H1 (cell line): ENCODE results near the gene TUBA4B. TPM values are rescaled to one million over a fixed set of nuclear protein-coding genes. Genes with fewer than 3 reads are reported as not detected.

Experiments used
- CTCF ChIA-PET: fragments of 300-600 bp; sonication (Branson Sonifier 250); formaldehyde crosslinking; loops from one replicate; lab custom pipeline; 2021; ENCODE audit not compliant: partially characterized antibody; lab: Charles Lee
- POLR2A ChIA-PET: fragments of 300-600 bp; sonication (Branson Sonifier 250); formaldehyde crosslinking; loops from one replicate; lab custom pipeline; 2021; ENCODE audit warnings: inconsistent platforms; ENCODE audit not compliant: partially characterized antibody; lab: Charles Lee
- DNase-seq, 2 experiments: peaks; one replicate each; pipeline versions ENCODE4 v3.0.0 to v3.0.0-alpha.2; 2010 to 2022; ENCODE audit warnings: low spot score in 2 of 2, low read depth in 1 of 2, mixed read lengths in 1 of 2
- FAIRE-seq: peaks from 2 replicates; lab custom pipeline; 2011; peaks lifted over from hg19 to GRCh38; lab: Jason Lieb, UNC
- H2AFZ ChIP-seq: 2 replicates; pipeline ENCODE4 v1.8.1; 2012; ENCODE audit warnings: low read length, inconsistent platforms
- H2AK5ac ChIP-seq: 2 replicates; pipeline ENCODE4 v1.6.1; 2013; ENCODE audit warnings: low read depth, low read length
- H2BK120ac ChIP-seq: replicated peaks from 2 replicates; pipeline ENCODE3; 2013; ENCODE audit warnings: low read depth, low read length, inconsistent platforms
- H2BK12ac ChIP-seq: 2 replicates; pipeline ENCODE4 v1.6.1; 2013; ENCODE audit warnings: low read depth, low read length
- H2BK15ac ChIP-seq: 2 replicates; pipeline ENCODE4 v1.6.1; 2013; ENCODE audit warnings: low read length
- H2BK20ac ChIP-seq: 2 replicates; pipeline ENCODE4 v1.6.1; 2013; ENCODE audit warnings: low read length
- H2BK5ac ChIP-seq: 2 replicates; pipeline ENCODE4 v1.6.1; 2013; ENCODE audit warnings: low read depth, low read length
- H3K14ac ChIP-seq: 2 replicates; pipeline ENCODE4 v1.6.1; 2013; ENCODE audit warnings: inconsistent platforms; ENCODE audit not compliant: insufficient read length
- H3K18ac ChIP-seq: 2 replicates; pipeline ENCODE4 v1.6.1; 2013; ENCODE audit warnings: low read length; ENCODE audit errors: extremely low read depth
- H3K23ac ChIP-seq: 2 replicates; pipeline ENCODE4 v1.6.1; 2013; ENCODE audit warnings: inconsistent platforms; ENCODE audit not compliant: insufficient read length
- H3K23me2 ChIP-seq: 2 replicates; pipeline ENCODE4 v1.6.1; 2013; ENCODE audit warnings: low read depth, low read length
- H3K27ac ChIP-seq: 2 replicates; pipeline ENCODE4 v1.6.1; 2011; ENCODE audit warnings: low read depth, low read length, inconsistent platforms
- H3K27me3 ChIP-seq, 4 experiments: replicated peaks in 1 of 4; 1 replicate in 1 of 4; 2 replicates in 3 of 4; pipeline versions ENCODE4 v1.6.1 to v1.8.1; 2011 to 2013; ENCODE audit warnings: low read length in 3 of 4, mild to moderate bottlenecking in 3 of 4, inconsistent platforms in 2 of 4, mixed read lengths in 2 of 4, moderate library complexity in 1 of 4; ENCODE audit not compliant: control insufficient read depth in 3 of 4, insufficient read depth in 3 of 4; ENCODE audit errors: extremely low read depth in 1 of 4
- H3K36me3 ChIP-seq, 4 experiments: 2 replicates each; pipeline versions ENCODE4 v1.6.1 to v1.8.1; 2011 to 2013; ENCODE audit warnings: mild to moderate bottlenecking in 4 of 4, low read length in 3 of 4, moderate library complexity in 2 of 4, control low read depth in 1 of 4, inconsistent platforms in 1 of 4; ENCODE audit not compliant: insufficient read depth in 4 of 4, control insufficient read depth in 2 of 4
- H3K4ac ChIP-seq: replicated peaks from 2 replicates; pipeline ENCODE3; 2013; ENCODE audit warnings: low read length, low read depth, mixed read lengths, inconsistent platforms; ENCODE audit not compliant: insufficient read length
- H3K4me1 ChIP-seq, 4 experiments: replicated peaks in 1 of 4; 1 replicate in 1 of 4; 2 replicates in 3 of 4; pipeline versions ENCODE4 v1.6.1 to v1.8.1; 2011 to 2013; ENCODE audit warnings: low read length in 3 of 4, inconsistent platforms in 2 of 4, mixed read lengths in 1 of 4; ENCODE audit not compliant: insufficient read depth in 4 of 4, control insufficient read depth in 3 of 4
- H3K4me2 ChIP-seq, 2 experiments: 2 replicates each; pipeline versions ENCODE4 v1.6.1 to v1.8.1; 2011 to 2013; ENCODE audit warnings: low read depth in 2 of 2, low read length in 2 of 2, control low read depth in 1 of 2, inconsistent platforms in 1 of 2, mild to moderate bottlenecking in 1 of 2; ENCODE audit not compliant: insufficient read depth in 1 of 2
- H3K4me3 ChIP-seq, 4 experiments: fragments of 200-600, 300-600 bp in 1 of 4; sonication (generic), shearing (Covaris generic), sonication (Bioruptor Twin) in 1 of 4; 2 replicates each; pipeline versions ENCODE4 v1.5.1 to v1.8.1; 2011 to 2016; ENCODE audit warnings: low read length in 4 of 4, low read depth in 3 of 4, control low read depth in 2 of 4, inconsistent platforms in 2 of 4, mild to moderate bottlenecking in 2 of 4, mixed read lengths in 1 of 4, moderate library complexity in 1 of 4; ENCODE audit not compliant: insufficient read depth in 2 of 4; ENCODE audit errors: extremely low read depth in 1 of 4
- H3K56ac ChIP-seq: replicated peaks from 2 replicates; pipeline ENCODE3; 2013; ENCODE audit warnings: low read depth, mild to moderate bottlenecking, mixed read lengths, low read length, inconsistent platforms; ENCODE audit not compliant: insufficient read length
- H3K79me1 ChIP-seq: 2 replicates; pipeline ENCODE4 v1.6.1; 2013; ENCODE audit warnings: low read depth, low read length, control low read depth
- H3K79me2 ChIP-seq, 2 experiments: 2 replicates each; pipeline versions ENCODE4 v1.6.1 to v1.8.1; 2012 to 2013; ENCODE audit warnings: low read length in 2 of 2, mild to moderate bottlenecking in 2 of 2, inconsistent platforms in 1 of 2; ENCODE audit not compliant: insufficient read depth in 2 of 2, control insufficient read depth in 1 of 2
- H3K9ac ChIP-seq, 4 experiments: replicated peaks in 1 of 4; 1 replicate in 1 of 4; 2 replicates in 3 of 4; pipeline versions ENCODE4 v1.6.1 to v1.8.1; 2011 to 2013; ENCODE audit warnings: low read depth in 3 of 4, low read length in 3 of 4, control low read depth in 2 of 4, mild to moderate bottlenecking in 2 of 4, moderate library complexity in 2 of 4, inconsistent platforms in 1 of 4; ENCODE audit errors: extremely low read depth in 1 of 4
- H3K9me3 ChIP-seq, 2 experiments: 2 replicates each; pipeline versions ENCODE4 v1.6.1 to v1.8.1; 2012 to 2013; ENCODE audit warnings: mild to moderate bottlenecking in 2 of 2, moderate library complexity in 2 of 2, control low read depth in 1 of 2, inconsistent platforms in 1 of 2, low read depth in 1 of 2, low read length in 1 of 2, mixed read lengths in 1 of 2; ENCODE audit not compliant: insufficient read depth in 2 of 2
- H4K20me1 ChIP-seq, 2 experiments: replicated peaks in 1 of 2; 2 replicates each; pipeline versions ENCODE3 to v1.8.1; 2011 to 2013; ENCODE audit warnings: inconsistent platforms in 2 of 2, low read length in 2 of 2, mild to moderate bottlenecking in 1 of 2; ENCODE audit not compliant: insufficient read depth in 2 of 2, control insufficient read depth in 1 of 2
- H4K5ac ChIP-seq: 2 replicates; pipeline ENCODE4 v1.6.1; 2013; ENCODE audit warnings: low read length, low read depth, mixed read lengths, inconsistent platforms; ENCODE audit not compliant: insufficient read length
- H4K8ac ChIP-seq: 2 replicates; pipeline ENCODE4 v1.8.0; 2013; ENCODE audit warnings: mild to moderate bottlenecking, moderate library complexity, low read length, inconsistent platforms; ENCODE audit not compliant: insufficient read depth; ENCODE audit errors: extremely low read depth
- H4K91ac ChIP-seq: replicated peaks from 2 replicates; pipeline ENCODE3; 2013; ENCODE audit warnings: low read length, mixed read lengths, inconsistent platforms; ENCODE audit not compliant: insufficient read length
- BACH1 ChIP-seq: IDR thresholded peaks from 2 replicates; pipeline ENCODE4 v1.6.1; 2012; ENCODE audit warnings: low read length, improper control_type of control experiment
- CBX5 ChIP-seq: fragments of 300-800, 300-1000 bp; sonication (generic); IDR thresholded peaks from 2 replicates; pipeline ENCODE4 v1.7.1; 2016; ENCODE audit warnings: antibody characterized with exemption, low read length, low read depth
- CBX8 ChIP-seq: fragments of 300-800, 300-1000 bp; sonication (generic); IDR thresholded peaks from 2 replicates; pipeline ENCODE4 v1.7.1; 2016; ENCODE audit warnings: low read depth, low read length, borderline replicate concordance
- HDAC6 ChIP-seq: IDR thresholded peaks from one replicate; pipeline ENCODE4 v1.7.1; 2012; ENCODE audit warnings: low read depth, mild to moderate bottlenecking, inconsistent platforms, low read length, moderate library complexity
- MAFK ChIP-seq: IDR thresholded peaks from 2 replicates; pipeline ENCODE4 v1.6.1; 2012; ENCODE audit warnings: low read depth, mild to moderate bottlenecking, improper control_type of control experiment, low read length
- POLR2AphosphoS5 ChIP-seq: IDR thresholded peaks from 2 replicates; pipeline ENCODE4 v1.6.1; 2011; ENCODE audit warnings: low read depth, low read length
- RAD21 ChIP-seq, 2 experiments: IDR thresholded peaks in 1 of 2; conservative IDR thresholded peaks in 1 of 2; 2 replicates each; pipeline ENCODE4 v1.6.1; 2011; ENCODE audit warnings: low read depth in 2 of 2, low read length in 2 of 2, improper control_type of control experiment in 1 of 2, inconsistent platforms in 1 of 2, mild to moderate bottlenecking in 1 of 2, moderate library complexity in 1 of 2
- RBBP5 ChIP-seq: IDR thresholded peaks from 2 replicates; pipeline ENCODE4 v1.7.1; 2012; ENCODE audit warnings: low read depth, mild to moderate bottlenecking, inconsistent platforms, low read length, moderate library complexity, borderline replicate concordance
- SAP30 ChIP-seq: fragments of 300-600 bp; sonication (generic); IDR thresholded peaks from 2 replicates; pipeline ENCODE4 v1.7.1; 2012; ENCODE audit warnings: low read length, moderate library complexity, mild to moderate bottlenecking, inconsistent platforms; ENCODE audit not compliant: insufficient read depth, insufficient replicate concordance
- SP1 ChIP-seq: IDR thresholded peaks from 2 replicates; pipeline ENCODE4 v1.6.1; 2011; ENCODE audit warnings: low read depth, low read length
- SP4 ChIP-seq: IDR thresholded peaks from 2 replicates; pipeline ENCODE4 v1.6.1; 2012; ENCODE audit warnings: low read length, inconsistent platforms
- WGBS, 2 experiments: shearing (Covaris generic) in 1 of 2; methylation state at CpG; one replicate each; pipeline versions ENCODE4 v1.1.6 to v1.1.7; 2013 to 2015; ENCODE audit warnings: low lambda C conversion rate in 2 of 2, mixed read lengths in 2 of 2, inconsistent platforms in 1 of 2, low coverage in 1 of 2, missing lambda C conversion rate in 1 of 2; ENCODE audit not compliant: insufficient replicate concordance in 2 of 2, insufficient coverage in 1 of 2, insufficient read length in 1 of 2; ENCODE audit errors: extremely low coverage in 1 of 2, missing lambda C conversion rate in 1 of 2; 5-methylcytosine and 5-hydroxymethylcytosine counted together
- polyA plus RNA-seq, 7 experiments: library from polyadenylated mRNA; depleted of rRNA in 3 of 7; stranded (reverse) in 5 of 7; unstranded in 2 of 7; fragments of >200 nt in 5 of 7; fragments of 200-250 nt in 2 of 7; gene quantifications; 1 replicate in 5 of 7; 2 replicates in 1 of 7; 4 replicates in 1 of 7; pipeline versions ENCODE4 v1.2.1 to v1.2.3, GENCODE V29; 2011 to 2013; ENCODE audit warnings: missing spikeins in 2 of 7, mixed read lengths in 2 of 7
- total RNA-seq: library from RNA; stranded (reverse); fragmentation: NEBNext Ultra II Directional; extraction: Animal tissue kit (Norgen Biotek cat#: 25700); gene quantifications from 2 replicates; pipeline ENCODE4 v1.2.1, GENCODE V29; 2021

The TUBA4B gene
- total and polyA plus RNA-seq, 2 of the 8 experiments (the other 6 are each of a cell fraction or from before 2014, with no cell fraction given): 0.08 to 0.24 TPM

- Histone ChIP-seq H3K9me3 (0 out of 4 replicates have a peak, but pooled peaks cover 0 to 5% of the 10 kb centered on the region in 2 experiments), H3K79me2 (no peaks in the 10 kb centered on the region), H3K18ac (no peak overlapping the region), H3K4me3 (peak overlapping the region in 3 of 4 experiments; percentile 60 to 74 (median 74); a peak in 4 of 8 replicates), H3K27ac (no peak overlapping the region), H3K4me2 (peak overlapping the region; percentile 69 to 76), H4K8ac (peak overlapping the region; percentile 16), H3K4ac (peak overlapping the region; percentile 92), H4K91ac (peak overlapping the region; percentile 71), H3K79me1 (no peaks in the 10 kb centered on the region; the same call in 1 of the 2 replicates), H3K4me1 (peaks cover 0 to 5% (median under 1%) of the 10 kb centered on the region in 4 experiments; a peak in 3 of 7 replicates), H2AK5ac (0 out of 2 replicates have a peak overlapping the region, but pooled peaks have one; percentile 25)
- POLR2A ChIA-PET: interaction anchor here (0.6 to 4.3 kb wide), 6 partner anchors 10 to 86 kb away, joined by 3 to 33 read pairs (median 4); partner anchors contain the start of genes DNAJB2, GLB1L and STK16
- DNase-seq: no peak
- TF ChIP-seq RAD21 (IDR thresholded peaks at IDR 0.05 in 1 of 2, conservative IDR thresholded peaks at IDR 0.05 in 1 of 2; ENCODE audit: low read depth in 2 of 2, low read length in 2 of 2) (no peak), SAP30 (no peak), SP1 (no peak), CBX5 (no peak), RBBP5 (no peak), POLR2AphosphoS5 (no peak), CBX8 (no peak), HDAC6 (no peak), MAFK (no peak), SP4 (no peak), BACH1 (no peak)
- TF ChIP-seq, all 59 proteins: peak for 0
- Histone ChIP-seq H3K36me3 (no peaks in the 10 kb centered on the region), H2BK15ac (0 out of 2 replicates have a peak overlapping the region, but pooled peaks have one; percentile 29), H3K14ac (no peak overlapping the region), H3K23ac (no peak overlapping the region), H3K56ac (no peak overlapping the region), H2BK5ac (no peak overlapping the region), H2AFZ (no peak overlapping the region), H4K20me1 (no peaks in the 10 kb centered on the region), H2BK20ac (no peak overlapping the region), H3K27me3 (peaks cover 0 to 24% (median 13%) of the 10 kb centered on the region in 4 experiments; a peak in 6 of 7 replicates), H3K23me2 (peaks cover 4% of the 10 kb centered on the region; the same call in 1 of the 2 replicates), H2BK12ac (peak overlapping the region; percentile 60; the same call in 1 of the 2 replicates), H2BK120ac (no peak overlapping the region), H3K9ac (no peak overlapping the region), H4K5ac (no peak overlapping the region)
- 84% methylated on average over 5 of the region's 5 CpGs; no CpG with 5 or more reads in 1 of the 2 experiments for WGBS, 2 experiments
- CTCF ChIA-PET: interaction anchor here (0.6 to 11.7 kb wide), 18 partner anchors 10 to 183 kb away, joined by 3 to 220 read pairs (median 4); partner anchors contain the start of genes ANKZF1, ATG9A, CNPPD1 and DNAJB2
- FAIRE-seq: no peak
Observed at GRCh38 chr2:219293736-219294231, 40.7 kb downstream of the TUBA4B start.
